ENCODE results near the gene TBL1Y.

The TBL1Y gene

DNA sequence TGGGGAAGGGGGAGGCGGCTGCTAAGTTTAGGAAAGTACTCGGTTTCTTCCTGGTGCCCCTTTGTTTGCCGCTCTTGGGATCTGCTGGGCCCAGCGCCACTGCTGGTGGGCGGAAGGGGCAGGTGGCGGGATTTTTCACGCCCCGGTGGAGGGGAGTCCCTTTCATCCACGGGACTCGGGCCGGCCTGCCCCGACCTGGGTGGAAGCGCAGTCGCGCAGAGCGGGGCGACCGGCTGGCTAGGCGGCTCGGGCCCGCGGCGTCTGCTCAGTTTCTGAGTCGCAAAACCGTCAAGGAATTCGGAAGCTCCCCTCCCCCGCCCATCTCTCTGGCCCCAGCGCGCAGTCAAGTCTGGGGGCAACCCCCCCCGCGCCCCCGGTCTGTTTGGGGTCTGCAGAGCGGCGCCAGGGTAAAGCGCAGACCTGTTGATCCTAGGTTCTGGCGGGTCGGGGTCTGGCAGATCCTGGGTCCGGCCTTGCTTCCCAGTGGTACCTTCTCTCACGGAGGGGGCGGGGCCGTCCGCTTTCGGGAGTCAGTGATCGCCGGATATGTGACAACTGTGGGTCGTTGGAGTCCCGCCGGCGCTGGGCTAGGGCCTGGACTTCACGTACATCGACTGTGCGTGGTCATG, 870 bp downstream of the TBL1Y start, which contains the start of gene AMELY:
Gene AMELY, minus strand, starts transcription at position 500 of the 629 bp plus-strand sequence. CDS start 39,144 bp downstream, outside the sequence.
- H2AFZ ChIP-seq (ENCODE audit: low read depth, low read length), result no peak within 1 kb of the TSS
- H3K27ac ChIP-seq (ENCODE audit: low read length), result no peak within 1 kb of the TSS
- H4K20me1 ChIP-seq (ENCODE audit: insufficient read depth, low read length), result no peaks in the 10 kb centered on the region
- H3K36me3 ChIP-seq (replicated peaks; ENCODE audit: low read depth, low read length), result no peaks in the 10 kb centered on the region
- no peak within 1 kb of the TSS for H3K9ac ChIP-seq (ENCODE audit: low read length)
- H3K4me2 ChIP-seq (ENCODE audit: low read length), result no peak within 1 kb of the TSS
- no peaks in the 10 kb centered on the region for H3K27me3 ChIP-seq (ENCODE audit: low read depth, low read length)
- H3K4me1 ChIP-seq (ENCODE audit: low read length), result no peaks in the 10 kb centered on the region
- TF ChIP-seq, protein P1, sequence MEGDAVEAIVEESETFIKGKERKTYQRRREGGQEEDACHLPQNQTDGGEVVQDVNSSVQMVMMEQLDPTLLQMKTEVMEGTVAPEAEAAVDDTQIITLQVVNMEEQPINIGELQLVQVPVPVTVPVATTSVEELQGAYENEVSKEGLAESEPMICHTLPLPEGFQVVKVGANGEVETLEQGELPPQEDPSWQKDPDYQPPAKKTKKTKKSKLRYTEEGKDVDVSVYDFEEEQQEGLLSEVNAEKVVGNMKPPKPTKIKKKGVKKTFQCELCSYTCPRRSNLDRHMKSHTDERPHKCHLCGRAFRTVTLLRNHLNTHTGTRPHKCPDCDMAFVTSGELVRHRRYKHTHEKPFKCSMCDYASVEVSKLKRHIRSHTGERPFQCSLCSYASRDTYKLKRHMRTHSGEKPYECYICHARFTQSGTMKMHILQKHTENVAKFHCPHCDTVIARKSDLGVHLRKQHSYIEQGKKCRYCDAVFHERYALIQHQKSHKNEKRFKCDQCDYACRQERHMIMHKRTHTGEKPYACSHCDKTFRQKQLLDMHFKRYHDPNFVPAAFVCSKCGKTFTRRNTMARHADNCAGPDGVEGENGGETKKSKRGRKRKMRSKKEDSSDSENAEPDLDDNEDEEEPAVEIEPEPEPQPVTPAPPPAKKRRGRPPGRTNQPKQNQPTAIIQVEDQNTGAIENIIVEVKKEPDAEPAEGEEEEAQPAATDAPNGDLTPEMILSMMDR (IDR thresholded peaks at IDR 0.05; ENCODE audit: low read depth, low read length), result no peak
- no peak for TF ChIP-seq EZH2phosphoT487 (IDR thresholded peaks at IDR 0.05; ENCODE audit: low read depth)
- H3K4me3 ChIP-seq (ENCODE audit: low read length), result no peak within 1 kb of the TSS
- H3K9me3 ChIP-seq (ENCODE audit: insufficient read depth, low read length), result no peaks in the 10 kb centered on the region
- H3K79me2 ChIP-seq (ENCODE audit: low read length), result no peaks in the 10 kb centered on the region

DNA sequence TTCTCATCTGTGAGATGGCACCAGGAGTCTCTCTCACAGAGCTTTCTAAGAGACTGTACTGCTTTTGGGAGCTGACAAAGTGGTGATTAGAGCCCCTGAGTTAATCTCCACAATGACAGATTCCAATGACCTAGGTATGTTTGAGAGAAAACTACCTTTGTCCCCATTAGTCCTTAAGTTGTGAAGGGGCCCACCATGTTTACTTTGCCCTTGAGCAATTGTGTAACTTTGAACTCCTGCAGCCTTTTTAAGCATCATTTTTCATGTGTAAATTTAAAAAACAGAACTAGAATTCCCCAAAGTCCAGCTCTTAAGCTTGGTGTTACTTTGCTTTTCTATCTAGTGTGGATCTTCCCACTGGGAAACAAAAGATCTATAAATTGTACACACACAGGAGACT, 2.9 kb downstream of the TBL1Y start:
- Histone ChIP-seq H3K9me3 (ENCODE audit: insufficient read depth, low read length) (no peaks in the 10 kb centered on the region), H2AFZ (ENCODE audit: low read depth, low read length) (no peak overlapping the region), H3K4me3 (ENCODE audit: low read length) (no peak overlapping the region), H4K20me1 (ENCODE audit: insufficient read depth, low read length) (no peaks in the 10 kb centered on the region), H3K36me3 (replicated peaks; ENCODE audit: low read depth, low read length) (no peaks in the 10 kb centered on the region), H3K79me2 (ENCODE audit: low read length) (no peaks in the 10 kb centered on the region), H3K4me1 (ENCODE audit: low read length) (no peaks in the 10 kb centered on the region), H3K9ac (ENCODE audit: low read length) (no peak overlapping the region), H3K27ac (ENCODE audit: low read length) (no peak overlapping the region), H3K4me2 (ENCODE audit: low read length) (no peak overlapping the region), H3K27me3 (ENCODE audit: low read depth, low read length) (no peaks in the 10 kb centered on the region)
- TF ChIP-seq, protein P1 (IDR thresholded peaks at IDR 0.05; ENCODE audit: low read depth, low read length), result no peak
- no peak for TF ChIP-seq EZH2phosphoT487 (IDR thresholded peaks at IDR 0.05; ENCODE audit: low read depth)

DNA sequence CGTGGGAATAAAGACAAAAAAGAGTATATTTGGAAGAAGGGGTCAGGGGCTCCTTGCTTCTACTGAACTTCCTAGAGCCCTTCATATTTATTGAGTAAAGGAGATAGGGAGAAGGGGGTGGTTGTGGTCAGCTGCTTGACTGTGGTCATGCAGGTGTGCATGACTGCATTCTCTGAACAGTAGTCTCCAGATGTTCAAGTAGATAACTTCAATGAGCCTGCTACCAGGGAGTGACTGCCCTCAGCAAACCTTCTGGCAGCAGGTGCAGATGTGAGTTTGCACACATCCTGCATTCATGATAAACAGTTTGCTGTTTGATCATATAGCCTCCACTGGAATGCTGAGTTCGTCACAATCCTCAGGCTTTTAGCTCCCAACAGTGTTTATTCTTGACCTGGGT, 10.6 kb downstream of the TBL1Y start:
- Histone ChIP-seq H2AFZ (ENCODE audit: low read depth, low read length) (no peak overlapping the region), H3K9me3 (ENCODE audit: insufficient read depth, low read length) (no peaks in the 10 kb centered on the region), H3K27me3 (ENCODE audit: low read depth, low read length) (no peaks in the 10 kb centered on the region), H3K27ac (ENCODE audit: low read length) (no peak overlapping the region), H3K4me3 (ENCODE audit: low read length) (no peak overlapping the region), H3K4me1 (ENCODE audit: low read length) (no peaks in the 10 kb centered on the region), H3K4me2 (ENCODE audit: low read length) (no peak overlapping the region), H3K36me3 (replicated peaks; ENCODE audit: low read depth, low read length) (no peaks in the 10 kb centered on the region), H3K79me2 (ENCODE audit: low read length) (no peaks in the 10 kb centered on the region), H4K20me1 (ENCODE audit: insufficient read depth, low read length) (no peaks in the 10 kb centered on the region), H3K9ac (ENCODE audit: low read length) (no peak overlapping the region)
- TF ChIP-seq, protein P1 (IDR thresholded peaks at IDR 0.05; ENCODE audit: low read depth, low read length), result no peak
- TF ChIP-seq EZH2phosphoT487 (IDR thresholded peaks at IDR 0.05; ENCODE audit: low read depth), result no peak

DNA sequence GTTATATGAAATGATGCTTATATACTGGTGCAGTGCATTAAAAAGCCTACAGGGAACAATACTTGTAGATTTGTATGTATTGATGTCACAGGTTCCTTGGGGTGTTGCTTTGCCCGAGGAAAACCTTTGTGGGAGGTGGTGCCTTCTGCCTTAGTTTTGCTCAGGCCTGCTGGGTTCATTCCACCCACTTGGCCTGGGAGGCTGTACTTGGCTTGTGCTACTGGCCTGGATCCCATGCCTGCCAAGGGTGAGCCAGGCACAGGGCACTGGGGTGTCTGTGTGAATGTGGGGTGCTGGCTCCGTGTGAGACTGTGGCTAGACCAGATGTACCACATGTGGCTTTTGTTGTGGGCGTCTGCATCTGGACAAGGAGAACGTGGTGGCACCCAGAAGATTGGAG, 17.8 kb downstream of the TBL1Y start:
- Histone ChIP-seq H4K20me1 (ENCODE audit: insufficient read depth, low read length) (no peaks in the 10 kb centered on the region), H3K4me1 (ENCODE audit: low read length) (no peaks in the 10 kb centered on the region), H3K9ac (ENCODE audit: low read length) (no peak overlapping the region), H3K36me3 (replicated peaks; ENCODE audit: low read depth, low read length) (no peaks in the 10 kb centered on the region), H2AFZ (ENCODE audit: low read depth, low read length) (no peak overlapping the region), H3K4me3 (ENCODE audit: low read length) (no peak overlapping the region), H3K27ac (ENCODE audit: low read length) (no peak overlapping the region), H3K79me2 (ENCODE audit: low read length) (no peaks in the 10 kb centered on the region), H3K4me2 (ENCODE audit: low read length) (no peak overlapping the region), H3K9me3 (ENCODE audit: insufficient read depth, low read length) (no peaks in the 10 kb centered on the region), H3K27me3 (ENCODE audit: low read depth, low read length) (no peaks in the 10 kb centered on the region)
- no peak for TF ChIP-seq EZH2phosphoT487 (IDR thresholded peaks at IDR 0.05; ENCODE audit: low read depth)
- TF ChIP-seq, protein P1 (IDR thresholded peaks at IDR 0.05; ENCODE audit: low read depth, low read length), result no peak

Measured in OCI-LY3 (cell line).